ENCODE results near the gene ECHDC3. TPM values are rescaled to one million over a fixed set of nuclear protein-coding genes. Genes with fewer than 3 reads are reported as not detected.

The ECHDC3 gene
- total RNA-seq, 1 donor from 2014 or later: 2.1 TPM

DNA sequence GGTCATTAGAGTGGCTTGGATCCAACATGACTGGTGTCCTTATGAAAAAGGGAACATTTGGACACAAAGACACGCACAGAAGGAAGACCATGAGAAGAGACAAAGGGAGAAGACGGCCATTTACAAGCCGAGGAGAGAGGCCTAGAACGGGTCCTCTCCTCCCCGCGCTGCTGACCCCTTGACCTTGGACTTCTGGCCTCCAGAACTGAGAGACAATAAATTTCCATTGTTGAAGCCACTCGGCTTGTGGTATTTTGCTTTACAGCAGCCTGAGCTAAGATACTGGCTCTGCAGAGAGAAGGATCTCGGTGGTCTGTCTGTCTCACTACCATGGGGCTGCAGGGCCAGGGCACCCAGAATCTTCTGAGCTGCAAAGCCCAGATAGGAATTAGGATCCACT lies 38.1 kb upstream of the ECHDC3 start:
- H3K4me1 ChIP-seq: peaks cover 13% of the 10 kb centered on the region
- H3K9ac ChIP-seq: no peak overlapping the region
- peaks cover 5% of the 10 kb centered on the region for H3K9me3 Mint-ChIP-seq
- no peaks in the 10 kb centered on the region for H3K9me3 ChIP-seq (ENCODE audit: low read depth)
- no peaks in the 10 kb centered on the region for H3K79me2 ChIP-seq (ENCODE audit: low read depth)
- H3K4me3 ChIP-seq: no peak overlapping the region
- H4K20me1 ChIP-seq (ENCODE audit: low read depth): no peaks in the 10 kb centered on the region
- peaks cover 11% of the 10 kb centered on the region for H3K27me3 Mint-ChIP-seq (ENCODE audit: insufficient read depth, low read depth)
- no peaks in the 10 kb centered on the region for H3K36me3 Mint-ChIP-seq
- no peak for DNase-seq (ENCODE audit: low spot score)
- peak overlapping the region; percentile 21 for H2AFZ ChIP-seq (replicated peaks)
- no peak overlapping the region for H3K27ac ChIP-seq
- TF ChIP-seq EZH2 (IDR thresholded peaks at IDR 0.05) (no peak), EZH2phosphoT487 (IDR thresholded peaks at IDR 0.05) (no peak)
- TF ChIP-seq, protein P1, sequence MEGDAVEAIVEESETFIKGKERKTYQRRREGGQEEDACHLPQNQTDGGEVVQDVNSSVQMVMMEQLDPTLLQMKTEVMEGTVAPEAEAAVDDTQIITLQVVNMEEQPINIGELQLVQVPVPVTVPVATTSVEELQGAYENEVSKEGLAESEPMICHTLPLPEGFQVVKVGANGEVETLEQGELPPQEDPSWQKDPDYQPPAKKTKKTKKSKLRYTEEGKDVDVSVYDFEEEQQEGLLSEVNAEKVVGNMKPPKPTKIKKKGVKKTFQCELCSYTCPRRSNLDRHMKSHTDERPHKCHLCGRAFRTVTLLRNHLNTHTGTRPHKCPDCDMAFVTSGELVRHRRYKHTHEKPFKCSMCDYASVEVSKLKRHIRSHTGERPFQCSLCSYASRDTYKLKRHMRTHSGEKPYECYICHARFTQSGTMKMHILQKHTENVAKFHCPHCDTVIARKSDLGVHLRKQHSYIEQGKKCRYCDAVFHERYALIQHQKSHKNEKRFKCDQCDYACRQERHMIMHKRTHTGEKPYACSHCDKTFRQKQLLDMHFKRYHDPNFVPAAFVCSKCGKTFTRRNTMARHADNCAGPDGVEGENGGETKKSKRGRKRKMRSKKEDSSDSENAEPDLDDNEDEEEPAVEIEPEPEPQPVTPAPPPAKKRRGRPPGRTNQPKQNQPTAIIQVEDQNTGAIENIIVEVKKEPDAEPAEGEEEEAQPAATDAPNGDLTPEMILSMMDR (IDR thresholded peaks at IDR 0.05): no peak
- peaks cover 33% of the 10 kb centered on the region for H3K4me1 Mint-ChIP-seq
- no peaks in the 10 kb centered on the region for H3K27me3 ChIP-seq
- no peaks in the 10 kb centered on the region for H3K36me3 ChIP-seq
- H3K4me3 Mint-ChIP-seq: no peak overlapping the region
- H3F3A ChIP-seq (ENCODE audit: low read depth): no peaks in the 10 kb centered on the region
- H3K4me2 ChIP-seq: no peak overlapping the region
- peak overlapping the region; percentile 4 for H3K27ac Mint-ChIP-seq

DNA sequence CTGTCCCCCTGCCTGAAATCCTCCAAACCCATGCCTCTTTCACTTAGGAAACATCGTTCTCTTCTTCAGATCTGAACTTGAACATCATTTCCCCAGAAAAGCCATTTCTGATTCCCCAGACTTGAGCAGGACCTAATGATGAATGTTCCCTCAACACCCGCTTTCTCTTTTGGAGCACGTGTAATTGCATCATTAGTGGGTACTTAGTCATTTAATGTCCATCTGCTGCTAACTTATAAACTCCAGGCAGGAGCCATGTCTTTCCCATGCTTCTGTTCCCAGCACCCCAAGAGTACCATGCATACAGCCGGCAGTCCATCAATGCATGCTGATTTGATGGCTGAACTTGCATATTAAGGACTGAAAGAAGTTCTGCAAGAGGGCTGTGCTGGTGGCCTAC lies 36.5 kb upstream of the ECHDC3 start:
- Histone ChIP-seq H3K27me3 (no peaks in the 10 kb centered on the region), H3K4me2 (no peak overlapping the region), H3F3A (ENCODE audit: low read depth) (no peaks in the 10 kb centered on the region), H2AFZ (replicated peaks) (no peak overlapping the region), H3K9me3 (ENCODE audit: low read depth) (no peaks in the 10 kb centered on the region), H3K36me3 (no peaks in the 10 kb centered on the region), H3K9ac (no peak overlapping the region), H3K4me3 (no peak overlapping the region), H3K4me1 (peaks cover 13% of the 10 kb centered on the region), H3K79me2 (ENCODE audit: low read depth) (no peaks in the 10 kb centered on the region), H3K27ac (no peak overlapping the region), H4K20me1 (ENCODE audit: low read depth) (no peaks in the 10 kb centered on the region)
- peaks cover 28% of the 10 kb centered on the region for H3K4me1 Mint-ChIP-seq
- DNase-seq (ENCODE audit: low spot score): no peak
- peaks cover 5% of the 10 kb centered on the region for H3K9me3 Mint-ChIP-seq
- no peak overlapping the region for H3K27ac Mint-ChIP-seq
- peaks cover 16% of the 10 kb centered on the region for H3K27me3 Mint-ChIP-seq (ENCODE audit: insufficient read depth, low read depth)
- no peak overlapping the region for H3K4me3 Mint-ChIP-seq
- no peak for TF ChIP-seq EZH2 (IDR thresholded peaks at IDR 0.05)
- TF ChIP-seq EZH2phosphoT487 (IDR thresholded peaks at IDR 0.05): no peak
- TF ChIP-seq, protein P1 (IDR thresholded peaks at IDR 0.05): no peak
- no peaks in the 10 kb centered on the region for H3K36me3 Mint-ChIP-seq

DNA sequence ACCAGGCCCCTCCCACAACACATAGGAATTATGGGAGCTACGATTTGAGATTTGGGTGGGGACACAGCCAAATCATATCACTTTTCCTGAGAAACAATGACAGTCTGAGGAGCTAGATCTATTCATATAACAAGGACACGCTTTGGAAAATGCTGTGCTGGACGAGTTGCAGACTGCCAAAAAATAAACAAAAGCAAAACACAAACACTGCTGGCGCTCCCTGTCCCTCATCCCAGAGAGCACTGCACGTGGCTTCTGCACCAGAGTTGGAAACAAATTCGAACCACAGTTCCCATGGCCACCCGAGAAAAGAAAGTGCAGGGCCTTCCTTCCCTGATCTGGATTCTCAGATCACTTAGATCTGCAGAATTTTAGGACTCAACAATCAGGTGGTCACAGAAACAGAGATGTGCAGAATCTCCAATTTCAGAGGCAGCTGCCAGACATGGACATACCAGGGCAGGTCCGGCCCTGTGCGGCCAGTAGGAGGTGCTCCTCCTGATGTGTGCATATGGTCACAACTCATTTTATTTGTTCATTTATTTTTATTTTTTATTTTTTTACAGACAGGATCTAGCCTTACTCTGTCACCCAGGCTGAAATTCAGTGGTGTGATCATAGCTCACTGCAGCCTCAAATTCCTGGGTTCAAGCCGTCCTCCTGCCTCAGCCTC lies 35.2 kb upstream of the ECHDC3 start:
- TF ChIP-seq EZH2phosphoT487 (IDR thresholded peaks at IDR 0.05): no peak
- TF ChIP-seq, protein P1 (IDR thresholded peaks at IDR 0.05): peak; percentile 30
- H3K4me1 Mint-ChIP-seq: peaks cover 28% of the 10 kb centered on the region
- no peaks in the 10 kb centered on the region for H3K9me3 ChIP-seq (ENCODE audit: low read depth)
- no peak overlapping the region for H3K27ac Mint-ChIP-seq
- H3K27me3 Mint-ChIP-seq (ENCODE audit: insufficient read depth, low read depth): peaks cover 16% of the 10 kb centered on the region
- H3K9ac ChIP-seq: no peak overlapping the region
- DNase-seq (ENCODE audit: low spot score): no peak
- no peaks in the 10 kb centered on the region for H3K27me3 ChIP-seq
- no peaks in the 10 kb centered on the region for H3K36me3 Mint-ChIP-seq
- no peak overlapping the region for H2AFZ ChIP-seq (replicated peaks)
- H3K4me2 ChIP-seq: no peak overlapping the region
- peaks cover 5% of the 10 kb centered on the region for H3K9me3 Mint-ChIP-seq
- H3K4me3 ChIP-seq: no peak overlapping the region
- H4K20me1 ChIP-seq (ENCODE audit: low read depth): no peaks in the 10 kb centered on the region
- no peak overlapping the region for H3K4me3 Mint-ChIP-seq
- no peaks in the 10 kb centered on the region for H3F3A ChIP-seq (ENCODE audit: low read depth)
- peaks cover 13% of the 10 kb centered on the region for H3K4me1 ChIP-seq
- no peaks in the 10 kb centered on the region for H3K36me3 ChIP-seq
- H3K79me2 ChIP-seq (ENCODE audit: low read depth): no peaks in the 10 kb centered on the region
- no peak overlapping the region for H3K27ac ChIP-seq

All from neural progenitor cell (in vitro differentiated cells).